GM12865 (cell line): ENCODE measurements around the gene F5.

Experiments
- DNase-seq: peaks from one replicate; pipeline ENCODE4 v3.0.0; 2010; ENCODE audit warnings: low read depth
- H3K4me3 ChIP-seq: 2 replicates; pipeline ENCODE4 v1.5.1; 2011; ENCODE audit warnings: mild to moderate bottlenecking, low read depth, low read length, control low read depth
- TF ChIP-seq, protein P1 (sequence below): IDR thresholded peaks from 2 replicates; pipeline ENCODE4 v1.5.1; 2011; ENCODE audit warnings: low read length, control low read depth, low read depth, inconsistent platforms; ENCODE audit not compliant: insufficient read depth; ENCODE audit errors: missing control alignments

F5 gene

DNA sequence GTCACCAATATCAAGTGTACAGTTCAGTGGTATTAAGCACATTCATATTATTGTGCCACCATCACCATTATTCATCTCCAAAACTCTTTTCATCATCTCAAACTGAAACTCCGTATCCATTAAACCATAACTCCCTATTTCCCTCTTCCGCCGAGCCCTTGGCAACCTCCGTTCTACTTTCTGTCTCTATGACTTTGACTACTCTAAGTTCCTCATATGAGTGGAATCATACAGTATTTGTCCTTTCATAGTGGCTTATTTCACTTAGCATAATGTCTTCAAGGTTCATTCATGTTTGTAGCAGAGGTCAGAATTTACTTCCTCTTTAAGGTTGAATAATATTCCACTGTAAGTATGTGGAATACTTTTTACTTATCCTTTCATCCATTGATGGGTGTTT lies 21.9 kb upstream of the F5 start:
- H3K4me3 ChIP-seq = no peak overlapping the region
- no peak for DNase-seq
- TF ChIP-seq, protein P1, sequence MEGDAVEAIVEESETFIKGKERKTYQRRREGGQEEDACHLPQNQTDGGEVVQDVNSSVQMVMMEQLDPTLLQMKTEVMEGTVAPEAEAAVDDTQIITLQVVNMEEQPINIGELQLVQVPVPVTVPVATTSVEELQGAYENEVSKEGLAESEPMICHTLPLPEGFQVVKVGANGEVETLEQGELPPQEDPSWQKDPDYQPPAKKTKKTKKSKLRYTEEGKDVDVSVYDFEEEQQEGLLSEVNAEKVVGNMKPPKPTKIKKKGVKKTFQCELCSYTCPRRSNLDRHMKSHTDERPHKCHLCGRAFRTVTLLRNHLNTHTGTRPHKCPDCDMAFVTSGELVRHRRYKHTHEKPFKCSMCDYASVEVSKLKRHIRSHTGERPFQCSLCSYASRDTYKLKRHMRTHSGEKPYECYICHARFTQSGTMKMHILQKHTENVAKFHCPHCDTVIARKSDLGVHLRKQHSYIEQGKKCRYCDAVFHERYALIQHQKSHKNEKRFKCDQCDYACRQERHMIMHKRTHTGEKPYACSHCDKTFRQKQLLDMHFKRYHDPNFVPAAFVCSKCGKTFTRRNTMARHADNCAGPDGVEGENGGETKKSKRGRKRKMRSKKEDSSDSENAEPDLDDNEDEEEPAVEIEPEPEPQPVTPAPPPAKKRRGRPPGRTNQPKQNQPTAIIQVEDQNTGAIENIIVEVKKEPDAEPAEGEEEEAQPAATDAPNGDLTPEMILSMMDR = no peak

DNA sequence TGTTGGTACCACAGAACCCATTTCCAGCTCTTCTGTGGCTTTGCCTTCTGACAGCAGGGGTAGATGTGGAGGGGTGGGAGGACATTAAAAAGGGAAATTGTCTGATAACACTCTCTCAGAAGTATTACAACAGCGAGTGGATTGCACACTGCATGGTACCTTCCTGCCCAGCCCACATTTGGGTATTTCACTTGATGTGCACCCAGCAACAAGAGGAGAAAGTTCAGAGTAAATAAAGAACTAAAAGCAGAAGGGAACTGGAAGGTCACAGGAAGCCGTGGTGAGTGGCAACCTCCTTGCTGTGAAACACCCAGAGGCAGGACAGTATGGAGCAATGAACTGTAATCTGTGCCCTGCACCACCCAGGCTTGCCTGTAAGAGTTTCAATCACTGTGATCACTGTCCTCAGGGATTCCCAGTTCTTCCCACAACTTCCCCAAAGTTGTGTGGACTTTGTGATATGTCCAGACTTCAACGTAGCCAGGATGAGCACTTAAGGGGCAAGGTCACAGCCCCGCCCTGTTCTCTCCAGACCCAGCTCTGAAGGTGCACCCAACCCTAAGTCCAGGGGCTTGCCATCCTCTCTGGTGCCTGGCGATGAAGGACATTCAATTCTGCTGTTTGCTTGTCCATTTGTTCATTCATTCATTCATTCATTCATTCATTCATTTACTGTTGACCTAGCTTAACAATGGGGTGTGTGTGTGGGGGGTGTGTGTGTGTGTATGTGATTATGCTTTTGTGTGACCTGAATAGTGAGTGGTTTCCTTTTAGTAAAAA lies 18.7 kb upstream of the F5 start:
- no peak overlapping the region for H3K4me3 ChIP-seq
- DNase-seq = peak; percentile 63
- TF ChIP-seq, protein P1 = no peak

DNA sequence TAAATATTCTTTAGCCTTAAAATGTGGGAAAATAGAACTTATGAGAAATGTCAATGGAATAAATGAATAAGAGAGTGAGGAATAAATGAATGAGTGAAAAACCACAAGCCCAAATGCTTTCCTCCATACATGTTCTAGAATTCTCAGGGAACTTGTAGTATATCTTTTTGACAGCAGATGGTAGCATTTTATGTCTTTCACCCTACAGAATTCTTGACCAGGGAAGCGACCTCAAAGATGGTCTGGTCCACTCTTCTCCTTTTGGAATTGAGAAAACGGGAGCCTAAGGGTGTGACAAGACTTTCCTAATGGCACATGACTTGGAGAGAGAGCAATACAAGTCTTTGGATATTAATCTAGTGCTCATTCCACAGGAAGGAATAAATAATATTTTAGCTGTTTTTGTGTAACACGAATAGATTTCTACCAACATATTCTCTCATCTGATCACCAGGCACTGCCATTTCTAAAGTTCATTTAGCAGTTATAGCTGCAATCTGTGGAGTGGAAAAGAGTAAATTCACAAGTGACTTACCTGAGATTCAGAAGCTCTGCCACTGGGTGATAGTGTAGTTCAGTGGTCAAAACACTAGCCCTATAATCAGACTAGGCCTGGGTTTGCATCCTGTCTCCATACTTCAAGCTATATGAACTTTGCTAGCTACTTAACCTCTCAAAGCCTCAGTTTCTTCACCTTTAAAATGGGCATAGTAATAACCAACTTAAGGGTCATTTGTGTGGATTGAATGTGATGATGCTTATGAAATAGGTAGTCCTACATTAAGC lies 15.0 kb upstream of the F5 start:
- peak; percentile 54 for DNase-seq
- TF ChIP-seq, protein P1 = peak; percentile 26
- H3K4me3 ChIP-seq = no peak overlapping the region

DNA sequence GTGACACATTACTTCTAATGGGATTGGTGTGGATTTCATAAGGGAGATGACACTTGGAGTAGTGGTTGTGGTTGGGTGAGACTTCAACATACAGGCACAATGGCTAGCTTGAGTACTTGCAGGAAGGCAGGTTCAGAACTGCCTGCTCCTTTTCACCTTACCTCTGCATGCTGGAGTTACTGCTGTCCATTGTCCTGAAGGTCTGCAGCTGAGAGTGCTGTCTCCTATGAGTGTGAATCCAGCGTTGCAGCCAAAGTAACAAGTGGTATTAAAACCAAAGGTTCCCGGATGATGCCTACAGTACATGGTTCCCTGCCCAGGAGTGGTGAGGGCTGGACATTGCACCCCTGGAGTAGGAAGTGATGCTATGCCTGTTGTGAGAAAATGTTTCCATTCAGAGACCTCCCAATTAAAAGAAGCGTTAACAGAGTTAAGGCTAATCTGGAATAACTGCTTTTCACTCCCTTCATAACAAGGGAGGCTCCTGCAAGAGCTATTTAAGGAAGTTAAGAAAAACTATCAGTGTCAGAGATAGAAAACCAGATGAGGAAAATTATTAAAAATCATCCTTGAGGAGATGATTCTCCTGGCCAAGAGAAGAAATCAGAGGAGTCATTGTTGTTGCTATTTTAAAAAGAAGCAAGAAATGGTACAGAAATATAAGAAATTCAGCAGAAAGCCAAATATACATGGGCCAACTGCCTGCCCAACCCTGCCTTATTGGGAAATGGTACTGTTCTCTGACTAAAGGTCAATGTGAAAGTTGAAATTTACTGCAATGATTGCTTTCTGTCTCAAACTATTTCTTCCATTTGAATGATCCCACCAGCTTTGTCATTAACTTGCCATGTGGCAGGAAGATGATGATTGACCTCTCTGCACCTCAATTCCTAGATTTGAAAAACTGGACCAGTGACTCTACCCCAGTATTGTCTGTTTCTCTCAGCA lies 9.8 kb upstream of the F5 start:
- TF ChIP-seq, protein P1 = no peak
- no peak overlapping the region for H3K4me3 ChIP-seq
- peak; percentile 56 for DNase-seq

DNA sequence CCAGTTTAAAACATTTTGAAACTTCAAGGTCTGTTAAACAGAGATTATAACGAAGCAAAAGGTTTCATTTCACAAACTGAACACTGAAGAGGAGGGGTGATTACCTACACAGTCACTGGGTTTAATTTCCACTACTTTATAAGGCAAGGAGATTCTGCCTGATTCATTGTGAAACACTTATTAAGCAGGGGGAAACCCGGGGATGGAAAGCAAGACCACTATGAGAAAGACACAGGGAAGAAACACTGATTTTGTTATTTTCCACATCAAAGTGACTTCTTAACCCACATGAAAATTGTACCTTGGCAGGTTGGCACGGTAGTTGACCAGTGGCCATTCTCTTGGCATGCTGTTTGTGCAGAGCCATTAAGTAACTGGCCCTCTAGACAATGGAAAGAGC lies 8.1 kb upstream of the F5 start:
- DNase-seq = peak; percentile 69
- TF ChIP-seq, protein P1 = no peak
- H3K4me3 ChIP-seq = no peak overlapping the region

DNA sequence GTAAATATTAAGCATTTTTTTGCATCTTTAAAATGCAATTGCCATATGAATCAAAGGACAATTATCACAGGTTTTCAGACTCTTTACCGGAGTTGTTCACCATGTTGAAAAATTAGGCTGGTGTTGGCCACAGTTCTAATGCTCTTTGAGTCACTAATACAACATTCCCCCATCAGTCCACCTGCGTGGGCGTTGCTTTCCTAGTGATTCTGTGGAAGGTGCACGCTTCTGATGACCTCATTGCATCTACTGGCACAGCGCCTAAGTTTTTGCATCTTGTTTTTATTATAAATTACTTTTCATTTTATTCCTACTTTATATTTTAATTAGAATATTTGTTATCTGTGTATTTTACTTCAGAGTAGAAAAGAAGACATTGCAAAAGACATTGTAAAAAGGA lies 4.7 kb upstream of the F5 start:
- H3K4me3 ChIP-seq = no peak overlapping the region
- DNase-seq = no peak
- TF ChIP-seq, protein P1 = no peak
